HAP-1 (cell line): ENCODE data around the gene NFIA.
"Not testable (repeated sequence)": the region's sequence is repeated elsewhere in the genome, so short reads cannot be mapped to it uniquely, and the experiment has no call there.

Experiments
- DNase-seq, 2 experiments: peaks; one replicate each; pipeline ENCODE4 v3.0.0-alpha.2; 2016 to 2020; ENCODE audit warnings: low spot score in 2 of 2
- H3K27me3 ChIP-seq: fragments of 250-450 bp; sonication (Bioruptor Pico); 2 replicates; pipeline ENCODE4 v1.5.1; 2020; ENCODE audit warnings: low read depth, mild to moderate bottlenecking, moderate library complexity
- H3K36me3 ChIP-seq: fragments of 250-450 bp; sonication (Bioruptor Pico); replicated peaks from 2 replicates; pipeline ENCODE4 v1.5.1; 2020; ENCODE audit warnings: mild to moderate bottlenecking
- H3K4me1 ChIP-seq: fragments of 250-450 bp; sonication (Bioruptor Pico); 2 replicates; pipeline ENCODE4 v1.5.1; 2020; ENCODE audit warnings: mild to moderate bottlenecking
- H3K4me3 ChIP-seq: fragments of 250-450 bp; sonication (Bioruptor Pico); 2 replicates; pipeline ENCODE4 v1.5.1; 2020; ENCODE audit warnings: mild to moderate bottlenecking, moderate library complexity
- H3K9me3 ChIP-seq: fragments of 250-450 bp; sonication (Bioruptor Pico); 2 replicates; pipeline ENCODE4 v1.5.1; 2020; ENCODE audit warnings: mild to moderate bottlenecking, moderate library complexity
- in situ Hi-C: fragments of 300-500 bp; cut with MboI; formaldehyde crosslinking; loops from 3 replicates; pipeline ENCODE4 v1.14.3; 2020; ENCODE audit warnings: low sequenced_read_pairs, inconsistent platforms, mixed read lengths

Gene NFIA

GRCh38 chr1:61053226-61053711, 29.1 kb upstream of the NFIA start:
- in situ Hi-C loops: loop anchor here (25.0 kb wide), 1 partner anchor 284 kb away; no protein-coding TSS in a partner anchor
- no peak for DNase-seq
- peaks cover 16% of the 10 kb centered on the region for H3K4me1 ChIP-seq
- no peaks in the 10 kb centered on the region for H3K36me3 ChIP-seq
- no peaks in the 10 kb centered on the region for H3K27me3 ChIP-seq
- no peaks in the 10 kb centered on the region for H3K9me3 ChIP-seq
- H3K4me3 ChIP-seq: no peak overlapping the region

- H3K4me1 ChIP-seq: peaks cover 23% of the 10 kb centered on the region
- peak in 1 of 2 experiments; percentile 51 for DNase-seq
- H3K36me3 ChIP-seq: no peaks in the 10 kb centered on the region
- in situ Hi-C loops: loop anchor here (25.0 kb wide), 1 partner anchor 283 kb away; no protein-coding TSS in a partner anchor
- H3K9me3 ChIP-seq: no peaks in the 10 kb centered on the region
- H3K27me3 ChIP-seq: no peaks in the 10 kb centered on the region
- no peak overlapping the region for H3K4me3 ChIP-seq
Measured at GRCh38 chr1:61053712-61054600, 28.4 kb upstream of the NFIA start.

GRCh38 chr1:61054601-61054993, 27.8 kb upstream of the NFIA start:
- Histone ChIP-seq H3K9me3 (no peaks in the 10 kb centered on the region), H3K27me3 (no peaks in the 10 kb centered on the region), H3K4me3 (no peak overlapping the region), H3K36me3 (no peaks in the 10 kb centered on the region), H3K4me1 (peaks cover 21% of the 10 kb centered on the region)
- in situ Hi-C loops: loop anchor here (25.0 kb wide), 1 partner anchor 283 kb away; no protein-coding TSS in a partner anchor
- no peak for DNase-seq

GRCh38 chr1:61055110-61055614, 27.2 kb upstream of the NFIA start:
- no peak for DNase-seq
- Histone ChIP-seq H3K4me1 (peaks cover 19% of the 10 kb centered on the region), H3K9me3 (no peaks in the 10 kb centered on the region), H3K27me3 (no peaks in the 10 kb centered on the region), H3K4me3 (no peak overlapping the region), H3K36me3 (no peaks in the 10 kb centered on the region)
- in situ Hi-C loops: loop anchor here (25.0 kb wide), 1 partner anchor 282 kb away; no protein-coding TSS in a partner anchor

- H3K4me3 ChIP-seq: no peak overlapping the region
- H3K4me1 ChIP-seq: peaks cover 19% of the 10 kb centered on the region
- DNase-seq: no peak
- H3K36me3 ChIP-seq: no peaks in the 10 kb centered on the region
- H3K9me3 ChIP-seq: no peaks in the 10 kb centered on the region
- H3K27me3 ChIP-seq: no peaks in the 10 kb centered on the region
- in situ Hi-C loops: loop anchor here (25.0 kb wide), 1 partner anchor 281 kb away; no protein-coding TSS in a partner anchor
Measured at GRCh38 chr1:61056196-61056572, 26.2 kb upstream of the NFIA start.

GRCh38 chr1:61056573-61057439, 25.6 kb upstream of the NFIA start:
- Histone ChIP-seq H3K27me3 (no peaks in the 10 kb centered on the region), H3K4me3 (peak overlapping the region; percentile 48), H3K4me1 (peaks cover 19% of the 10 kb centered on the region), H3K36me3 (no peaks in the 10 kb centered on the region), H3K9me3 (no peaks in the 10 kb centered on the region)
- in situ Hi-C loops: loop anchor here (25.0 kb wide), 1 partner anchor 280 kb away; no protein-coding TSS in a partner anchor
- peak; percentile 28 to 64 for DNase-seq

GRCh38 chr1:61058483-61059245, 23.7 kb upstream of the NFIA start:
- Histone ChIP-seq H3K36me3 (no peaks in the 10 kb centered on the region), H3K4me1 (peaks cover 19% of the 10 kb centered on the region), H3K4me3 (no peak overlapping the region), H3K27me3 (no peaks in the 10 kb centered on the region), H3K9me3 (no peaks in the 10 kb centered on the region)
- in situ Hi-C loops: loop anchor here (25.0 kb wide), 1 partner anchor 279 kb away; no protein-coding TSS in a partner anchor
- DNase-seq: peak; percentile 41 to 84

GRCh38 chr1:61061601-61062000, 20.8 kb upstream of the NFIA start:
- H3K36me3 ChIP-seq, DNase-seq, H3K9me3 ChIP-seq, H3K4me3 ChIP-seq, H3K27me3 ChIP-seq: not testable (repeated sequence)
- H3K4me1 ChIP-seq: peaks cover 13% of the 10 kb centered on the region
- in situ Hi-C loops: loop anchor here (25.0 kb wide), 1 partner anchor 276 kb away; no protein-coding TSS in a partner anchor

- no peak for DNase-seq
- Histone ChIP-seq H3K36me3 (no peaks in the 10 kb centered on the region), H3K27me3 (no peaks in the 10 kb centered on the region), H3K4me1 (no peaks in the 10 kb centered on the region), H3K4me3 (no peak overlapping the region), H3K9me3 (0 out of 2 replicates have a peak, but pooled peaks cover 3% of the 10 kb centered on the region)
- in situ Hi-C loops: loop anchor here (25.0 kb wide), 1 partner anchor 273 kb away; no protein-coding TSS in a partner anchor
Measured at GRCh38 chr1:61064673-61065072, 17.7 kb upstream of the NFIA start.

GRCh38 chr1:61067446-61068019, 14.8 kb upstream of the NFIA start:
- in situ Hi-C loops: loop anchor here (25.0 kb wide), 1 partner anchor 270 kb away; no protein-coding TSS in a partner anchor
- Histone ChIP-seq H3K4me1 (peaks cover 14% of the 10 kb centered on the region), H3K36me3 (no peaks in the 10 kb centered on the region), H3K9me3 (0 out of 2 replicates have a peak, but pooled peaks cover 9% of the 10 kb centered on the region), H3K27me3 (no peaks in the 10 kb centered on the region), H3K4me3 (no peak overlapping the region)
- DNase-seq: no peak

GRCh38 chr1:61070054-61070453, 12.3 kb upstream of the NFIA start:
- H3K27me3 ChIP-seq: no peaks in the 10 kb centered on the region
- no peak overlapping the region for H3K4me3 ChIP-seq
- no peaks in the 10 kb centered on the region for H3K36me3 ChIP-seq
- in situ Hi-C loops: loop anchor here (25.0 kb wide), 1 partner anchor 267 kb away; no protein-coding TSS in a partner anchor
- peaks cover 14% of the 10 kb centered on the region for H3K4me1 ChIP-seq
- H3K9me3 ChIP-seq: 0 out of 2 replicates have a peak, but pooled peaks cover 9% of the 10 kb centered on the region
- DNase-seq: no peak
